ENCODE data around the gene SORCS1. TPM values are rescaled to one million over a fixed set of nuclear protein-coding genes. Genes with fewer than 3 reads are reported as not detected.

Gene SORCS1
- total and polyA plus RNA-seq, 2 experiments from 2014 or later: 1.1 to 4.6 TPM

DNA sequence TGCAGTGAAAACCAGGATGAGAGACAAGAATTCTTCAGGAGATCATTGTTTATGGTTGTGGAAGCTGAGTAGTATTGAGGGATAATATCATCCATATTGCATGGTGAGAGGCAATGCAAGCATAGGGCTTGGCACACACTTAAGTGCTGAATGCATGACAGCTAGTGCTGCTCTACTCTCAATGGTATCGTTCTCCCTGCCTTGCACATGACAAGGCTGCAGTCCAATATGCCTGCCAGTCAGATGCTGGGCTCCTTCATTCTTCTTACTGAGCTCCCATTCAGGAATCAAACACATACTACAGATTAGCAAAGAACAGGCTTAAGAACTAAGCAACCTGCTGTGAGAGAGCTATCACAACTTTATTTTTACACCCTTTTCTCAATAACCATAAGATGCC is 72.2 kb downstream of the SORCS1 start:
- H3K27me3 ChIP-seq: no peaks in the 10 kb centered on the region
- TF ChIP-seq EZH2phosphoT487 (IDR thresholded peaks at IDR 0.05; ENCODE audit: low read depth, severe bottlenecking, unreplicated experiment) (no peak), EZH2 (IDR thresholded peaks at IDR 0.05; ENCODE audit: borderline replicate concordance) (no peak)
- TF ChIP-seq, protein P1, sequence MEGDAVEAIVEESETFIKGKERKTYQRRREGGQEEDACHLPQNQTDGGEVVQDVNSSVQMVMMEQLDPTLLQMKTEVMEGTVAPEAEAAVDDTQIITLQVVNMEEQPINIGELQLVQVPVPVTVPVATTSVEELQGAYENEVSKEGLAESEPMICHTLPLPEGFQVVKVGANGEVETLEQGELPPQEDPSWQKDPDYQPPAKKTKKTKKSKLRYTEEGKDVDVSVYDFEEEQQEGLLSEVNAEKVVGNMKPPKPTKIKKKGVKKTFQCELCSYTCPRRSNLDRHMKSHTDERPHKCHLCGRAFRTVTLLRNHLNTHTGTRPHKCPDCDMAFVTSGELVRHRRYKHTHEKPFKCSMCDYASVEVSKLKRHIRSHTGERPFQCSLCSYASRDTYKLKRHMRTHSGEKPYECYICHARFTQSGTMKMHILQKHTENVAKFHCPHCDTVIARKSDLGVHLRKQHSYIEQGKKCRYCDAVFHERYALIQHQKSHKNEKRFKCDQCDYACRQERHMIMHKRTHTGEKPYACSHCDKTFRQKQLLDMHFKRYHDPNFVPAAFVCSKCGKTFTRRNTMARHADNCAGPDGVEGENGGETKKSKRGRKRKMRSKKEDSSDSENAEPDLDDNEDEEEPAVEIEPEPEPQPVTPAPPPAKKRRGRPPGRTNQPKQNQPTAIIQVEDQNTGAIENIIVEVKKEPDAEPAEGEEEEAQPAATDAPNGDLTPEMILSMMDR (IDR thresholded peaks at IDR 0.05; ENCODE audit: poor library complexity): no peak
- no peaks in the 10 kb centered on the region for H4K20me1 ChIP-seq (ENCODE audit: insufficient read depth, poor library complexity, severe bottlenecking)
- 88% methylated on average over 1 of the region's 1 CpG for WGBS (ENCODE audit: low lambda C conversion rate, missing lambda C conversion rate)
- no peaks in the 10 kb centered on the region for H3K79me2 ChIP-seq
- H2AFZ ChIP-seq: no peak overlapping the region
- H3K36me3 ChIP-seq (replicated peaks; ENCODE audit: insufficient read depth, low read depth): no peaks in the 10 kb centered on the region
- no peaks in the 10 kb centered on the region for H3K4me1 ChIP-seq (ENCODE audit: insufficient read depth)
- H3K4me3 ChIP-seq: no peak overlapping the region
- H3K9me2 ChIP-seq (replicated peaks; ENCODE audit: insufficient read depth): no peaks in the 10 kb centered on the region
- no peak overlapping the region for H3K4me2 ChIP-seq
- DNase-seq (ENCODE audit: low spot score): no peak
- H3K9me3 ChIP-seq (ENCODE audit: low read depth): no peaks in the 10 kb centered on the region
- no peak overlapping the region for H3K27ac ChIP-seq

DNA sequence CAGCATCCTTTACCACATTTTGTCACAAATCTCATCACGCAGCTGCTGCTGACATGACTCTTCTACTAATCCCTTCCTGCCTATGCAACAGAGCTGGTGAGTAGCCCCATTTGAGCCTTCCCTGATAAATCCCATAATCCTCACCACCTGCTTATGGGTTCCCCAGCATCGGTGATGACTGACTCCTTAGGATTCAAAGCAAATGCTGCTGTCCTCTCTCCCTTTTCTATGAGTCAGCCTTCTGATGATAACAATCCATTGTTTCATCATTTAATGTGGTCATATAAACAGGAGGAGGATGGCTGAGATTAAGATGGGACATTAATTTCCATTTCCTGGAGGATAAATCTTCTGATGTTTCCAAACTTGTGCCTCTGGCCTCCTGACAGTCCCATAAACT is 73.4 kb downstream of the SORCS1 start:
- H3K27me3 ChIP-seq: no peaks in the 10 kb centered on the region
- no peaks in the 10 kb centered on the region for H3K4me1 ChIP-seq (ENCODE audit: insufficient read depth)
- H3K79me2 ChIP-seq: no peaks in the 10 kb centered on the region
- H3K4me2 ChIP-seq: no peak overlapping the region
- no peaks in the 10 kb centered on the region for H3K9me2 ChIP-seq (replicated peaks; ENCODE audit: insufficient read depth)
- no peaks in the 10 kb centered on the region for H3K9me3 ChIP-seq (ENCODE audit: low read depth)
- H3K27ac ChIP-seq: no peak overlapping the region
- 54% methylated on average over 2 of the region's 2 CpGs for WGBS (ENCODE audit: low lambda C conversion rate, missing lambda C conversion rate)
- TF ChIP-seq, protein P1 (IDR thresholded peaks at IDR 0.05; ENCODE audit: poor library complexity): no peak
- TF ChIP-seq EZH2 (IDR thresholded peaks at IDR 0.05; ENCODE audit: borderline replicate concordance) (no peak), EZH2phosphoT487 (IDR thresholded peaks at IDR 0.05; ENCODE audit: low read depth, severe bottlenecking, unreplicated experiment) (no peak)
- H3K4me3 ChIP-seq: no peak overlapping the region
- H4K20me1 ChIP-seq (ENCODE audit: insufficient read depth, poor library complexity, severe bottlenecking): no peaks in the 10 kb centered on the region
- no peak for DNase-seq (ENCODE audit: low spot score)
- no peaks in the 10 kb centered on the region for H3K36me3 ChIP-seq (replicated peaks; ENCODE audit: insufficient read depth, low read depth)
- H2AFZ ChIP-seq: no peak overlapping the region

DNA sequence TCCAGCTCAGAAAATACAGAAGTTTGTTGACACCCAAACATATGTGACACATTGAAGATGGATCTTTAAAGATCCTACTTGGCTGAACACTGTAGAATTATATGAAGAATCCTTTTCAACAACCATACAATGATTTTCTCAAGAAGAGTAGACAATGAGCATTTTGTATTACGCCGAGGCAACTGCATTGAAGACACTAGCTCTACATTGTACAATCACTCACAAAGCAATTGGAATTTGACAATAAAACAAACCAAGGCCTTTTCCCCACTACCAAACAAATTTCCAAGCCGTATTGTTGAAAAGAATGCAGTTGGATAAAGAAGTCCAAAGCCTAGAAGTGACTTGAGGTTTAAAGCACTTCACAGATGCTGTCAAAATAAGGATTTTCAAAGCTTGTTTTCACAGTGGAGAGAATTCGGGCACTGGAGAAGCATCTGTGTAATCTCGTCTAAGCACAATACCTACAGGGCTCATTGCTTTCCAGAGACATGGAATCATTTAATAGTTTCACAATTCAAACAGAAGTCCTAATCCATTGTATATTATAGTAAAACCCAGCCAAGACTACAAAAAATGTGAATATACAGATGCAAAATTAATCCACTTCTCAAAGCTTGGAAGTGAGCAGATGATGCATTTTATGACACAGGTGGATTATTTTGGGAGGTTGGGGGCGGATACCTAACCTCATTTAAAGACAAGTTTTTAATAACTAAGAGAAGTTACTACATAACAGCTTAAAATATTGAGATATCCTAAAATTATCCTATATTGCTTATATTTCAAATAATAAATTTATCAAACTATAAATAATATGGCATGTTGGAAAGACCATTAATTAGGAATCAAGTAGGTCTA is 78.6 kb downstream of the SORCS1 start:
- Histone ChIP-seq H3K4me2 (no peak overlapping the region), H2AFZ (no peak overlapping the region), H3K4me3 (no peak overlapping the region), H3K27ac (no peak overlapping the region), H3K79me2 (no peaks in the 10 kb centered on the region), H3K9me2 (replicated peaks; ENCODE audit: insufficient read depth) (no peaks in the 10 kb centered on the region), H3K36me3 (replicated peaks; ENCODE audit: insufficient read depth, low read depth) (no peaks in the 10 kb centered on the region), H4K20me1 (ENCODE audit: insufficient read depth, poor library complexity, severe bottlenecking) (no peaks in the 10 kb centered on the region), H3K4me1 (ENCODE audit: insufficient read depth) (no peaks in the 10 kb centered on the region), H3K27me3 (no peaks in the 10 kb centered on the region), H3K9me3 (ENCODE audit: low read depth) (no peaks in the 10 kb centered on the region)
- WGBS (ENCODE audit: low lambda C conversion rate, missing lambda C conversion rate): 76% methylated on average over 6 of the region's 6 CpGs
- no peak for TF ChIP-seq EZH2 (IDR thresholded peaks at IDR 0.05; ENCODE audit: borderline replicate concordance)
- TF ChIP-seq, protein P1 (IDR thresholded peaks at IDR 0.05; ENCODE audit: poor library complexity): no peak
- no peak for TF ChIP-seq EZH2phosphoT487 (IDR thresholded peaks at IDR 0.05; ENCODE audit: low read depth, severe bottlenecking, unreplicated experiment)
- DNase-seq (ENCODE audit: low spot score): no peak
